HG03460 (cell line): ENCODE results near the gene PODXL2.

Experiments used
- ATAC-seq: cut with Tn5 transposase; IDR thresholded peaks from one replicate; pipeline ENCODE4 v1.9.1; 2021; ENCODE audit not compliant: unreplicated experiment

PODXL2 gene

GRCh38 chr3:127628788-127629466 is at the start of gene PODXL2:
Gene PODXL2 (plus strand): TSS chr3:127629185. CDS start chr3:127629220, 35 bp downstream.
- ATAC-seq, result no peak

GRCh38 chr3:127580327-127581060 is 48.5 kb upstream of the PODXL2 start:
- no peak for ATAC-seq

- ATAC-seq, result no peak
Observed at GRCh38 chr3:127584734-127585133, 44.3 kb upstream of the PODXL2 start.

GRCh38 chr3:127585163-127585812 is 43.7 kb upstream of the PODXL2 start:
- ATAC-seq, result no peak

GRCh38 chr3:127585813-127586413 is 43.1 kb upstream of the PODXL2 start:
- no peak for ATAC-seq

- no peak for ATAC-seq
Observed at GRCh38 chr3:127587876-127588275, 41.1 kb upstream of the PODXL2 start.

GRCh38 chr3:127588806-127589577 is 40.0 kb upstream of the PODXL2 start:
- no peak for ATAC-seq

GRCh38 chr3:127589600-127590281 is 39.2 kb upstream of the PODXL2 start:
- ATAC-seq, result peak; percentile 14

GRCh38 chr3:127590282-127590592 is 38.7 kb upstream of the PODXL2 start:
- ATAC-seq, result peak; percentile 19

- ATAC-seq, result peak; percentile 69
Observed at GRCh38 chr3:127590593-127591465, 38.2 kb upstream of the PODXL2 start, which contains the start of gene TPRA1. Gene TPRA1 (minus strand): TSS chr3:127590733. CDS start chr3:127580146, 10,587 bp downstream.

GRCh38 chr3:127593178-127593577 is 35.8 kb upstream of the PODXL2 start:
- ATAC-seq, result no peak

GRCh38 chr3:127595303-127595702 is 33.7 kb upstream of the PODXL2 start:
- ATAC-seq, result no peak

- ATAC-seq, result no peak
Observed at GRCh38 chr3:127597020-127597771, 31.8 kb upstream of the PODXL2 start.

- ATAC-seq, result no peak
Observed at GRCh38 chr3:127598841-127599570, 30.0 kb upstream of the PODXL2 start.

- ATAC-seq, result no peak
Observed at GRCh38 chr3:127600749-127601456, 28.1 kb upstream of the PODXL2 start.

- no peak for ATAC-seq
Observed at GRCh38 chr3:127604035-127604434, 24.9 kb upstream of the PODXL2 start.

GRCh38 chr3:127604546-127605165 is 24.3 kb upstream of the PODXL2 start:
- ATAC-seq, result no peak
